Measurements from ENCODE around the gene HYDIN.

HYDIN gene

GRCh38 chr16:70801611-70802010 lies 428.9 kb downstream of the HYDIN start:
- no peak for DNase-seq (ENCODE audit: extremely low spot score)
- CTCF ChIA-PET: interaction anchor here (1.4 kb wide), 1 partner anchor 31 kb away, joined by 5 read pairs; no protein-coding TSS in a partner anchor
- no peak for TF ChIP-seq CTCF (IDR thresholded peaks at IDR 0.05; ENCODE audit: control extremely low read depth, extremely low read depth, low read depth, missing control alignments)
- POLR2A ChIA-PET: interaction anchor here (0.6 to 1.3 kb wide), 2 partner anchors 11 to 1095 kb away, joined by 3 to 4 read pairs; no protein-coding TSS in a partner anchor

GRCh38 chr16:70800781-70801480 lies 429.6 kb downstream of the HYDIN start, which contains the start of gene VAC14:
Gene VAC14 (minus strand): TSS chr16:70801158. CDS start chr16:70800900, 258 bp downstream.
- peak; percentile 98 for DNase-seq (ENCODE audit: extremely low spot score)
- ChIA-PET CTCF (interaction anchor here (1.4 kb wide), 1 partner anchor 30 kb away, joined by 5 read pairs; no protein-coding TSS in a partner anchor), POLR2A (interaction anchor here (0.6 to 1.3 kb wide), 2 partner anchors 11 to 1096 kb away, joined by 3 to 4 read pairs; no protein-coding TSS in a partner anchor)
- no peak for TF ChIP-seq CTCF (IDR thresholded peaks at IDR 0.05; ENCODE audit: control extremely low read depth, extremely low read depth, low read depth, missing control alignments)

- ChIA-PET CTCF (interaction anchor here (3.0 kb wide), 1 partner anchor 30 kb away, joined by 9 read pairs; no protein-coding TSS in a partner anchor), POLR2A (interaction anchor here (1.3 kb wide), 1 partner anchor 10 kb away, joined by 3 read pairs; no protein-coding TSS in a partner anchor)
- no peak for TF ChIP-seq CTCF (IDR thresholded peaks at IDR 0.05; ENCODE audit: control extremely low read depth, extremely low read depth, low read depth, missing control alignments)
- no peak for DNase-seq (ENCODE audit: extremely low spot score)
Measured at GRCh38 chr16:70800311-70800710, 430.2 kb downstream of the HYDIN start.

GRCh38 chr16:70796301-70796700 lies 434.2 kb downstream of the HYDIN start:
- POLR2A ChIA-PET: no interaction called here
- no peak for DNase-seq (ENCODE audit: extremely low spot score)
- CTCF ChIA-PET: interaction anchor here (1.2 kb wide), 1 partner anchor 26 kb away, joined by 5 read pairs; no protein-coding TSS in a partner anchor
- TF ChIP-seq CTCF (IDR thresholded peaks at IDR 0.05; ENCODE audit: control extremely low read depth, extremely low read depth, low read depth, missing control alignments): no peak

- ChIA-PET CTCF (interaction anchor here (1.2 kb wide), 1 partner anchor 25 kb away, joined by 5 read pairs; no protein-coding TSS in a partner anchor), POLR2A (no interaction called here)
- TF ChIP-seq CTCF (IDR thresholded peaks at IDR 0.05; ENCODE audit: control extremely low read depth, extremely low read depth, low read depth, missing control alignments): no peak
- no peak for DNase-seq (ENCODE audit: extremely low spot score)
Measured at GRCh38 chr16:70795296-70795912, 435.1 kb downstream of the HYDIN start.

- ChIA-PET CTCF (no interaction called here), POLR2A (no interaction called here)
- DNase-seq (ENCODE audit: extremely low spot score): no peak
- TF ChIP-seq CTCF (IDR thresholded peaks at IDR 0.05; ENCODE audit: control extremely low read depth, extremely low read depth, low read depth, missing control alignments): no peak
Measured at GRCh38 chr16:70793851-70794502, 436.5 kb downstream of the HYDIN start.
